Omental fat pad (tissue), 4 donors: Measurements from ENCODE around the gene ZFX. TPM values are rescaled to one million over a fixed set of nuclear protein-coding genes. Genes with fewer than 3 reads are reported as not detected.

Source experiments
- ATAC-seq: fragments of 150-250 bp; one replicate; pipeline ENCODE4 v1.9.1; 2016; ENCODE audit warnings: mild to moderate bottlenecking, moderate library complexity; ENCODE audit not compliant: low FRiP score
- DNase-seq: peaks from one replicate; pipeline ENCODE4 v3.0.0-alpha.2; 2019; ENCODE audit warnings: low spot score
- CTCF ChIP-seq, 3 donors: fragments of 450-650 bp; IDR thresholded peaks; one replicate each; pipeline ENCODE4 v1.5.1; 2016 to 2017; ENCODE audit warnings: antibody characterized with exemption in 3 of 3, mild to moderate bottlenecking in 3 of 3, moderate library complexity in 2 of 3
- total RNA-seq, 4 donors: library from RNA; depleted of rRNA; stranded (reverse); fragments of >200 nt; gene quantifications; one replicate each; pipeline ENCODE4 v1.1.0, GENCODE V29; 2016

The ZFX gene
- total RNA-seq, 4 donors from 2014 or later: 40.4 to 78.2 (median 44.9) TPM

- no peak for DNase-seq
- no peak for ATAC-seq
- no peak for TF ChIP-seq CTCF (IDR thresholded peaks at IDR 0.05)
Observed at GRCh38 chrX:24221872-24222271, 72.3 kb downstream of the ZFX start.

GRCh38 chrX:24225265-24225664 lies 75.7 kb downstream of the ZFX start:
- DNase-seq (no peak), ATAC-seq (no peak)
- no peak for TF ChIP-seq CTCF (IDR thresholded peaks at IDR 0.05)

DNA sequence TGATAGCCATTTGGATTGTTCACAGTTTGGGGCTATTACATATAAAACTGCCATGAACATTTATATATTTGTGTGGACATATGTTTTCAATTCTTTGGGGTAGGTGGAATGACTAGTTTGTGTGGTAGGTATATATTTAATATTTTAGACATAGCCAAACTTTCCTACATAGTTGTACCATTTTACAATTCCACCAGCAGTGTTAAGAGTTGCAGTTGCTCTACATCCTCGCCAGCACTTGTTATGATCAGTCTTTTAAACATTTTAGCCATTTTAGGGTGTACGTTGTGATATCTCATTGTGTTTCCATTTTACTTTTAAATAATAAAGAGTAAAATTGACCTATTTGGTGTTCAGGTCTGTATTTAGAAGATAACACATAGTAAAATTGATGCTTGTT lies 76.6 kb downstream of the ZFX start:
- TF ChIP-seq CTCF (IDR thresholded peaks at IDR 0.05): no peak
- ATAC-seq (no peak), DNase-seq (no peak)

- no peak for TF ChIP-seq CTCF (IDR thresholded peaks at IDR 0.05)
- ATAC-seq (no peak), DNase-seq (no peak)
Observed at GRCh38 chrX:24228596-24228995, 79.1 kb downstream of the ZFX start.

GRCh38 chrX:24229400-24229879 lies 79.9 kb downstream of the ZFX start:
- no peak for ATAC-seq
- DNase-seq: no peak
- no peak for TF ChIP-seq CTCF (IDR thresholded peaks at IDR 0.05)

DNA sequence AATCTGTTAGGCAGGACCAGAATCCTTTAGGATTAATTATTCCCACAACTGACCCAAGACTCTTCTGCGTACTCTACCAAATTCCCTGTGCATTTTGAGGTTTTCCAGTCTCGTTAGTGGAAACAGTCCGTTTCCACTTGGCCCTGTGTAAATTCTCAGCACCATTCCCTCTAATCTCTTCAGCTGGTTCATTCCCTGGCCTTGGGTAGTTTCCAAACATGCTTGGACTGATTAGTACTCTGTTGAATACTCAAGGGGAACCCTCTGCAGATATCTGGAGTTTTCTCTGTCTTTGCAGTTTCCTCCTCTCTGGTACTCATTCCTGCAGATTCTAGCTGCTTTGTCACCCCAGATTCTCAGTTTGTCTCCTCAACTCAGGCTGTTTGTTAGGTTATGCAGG lies 80.4 kb downstream of the ZFX start:
- DNase-seq: no peak
- no peak for ATAC-seq
- TF ChIP-seq CTCF (IDR thresholded peaks at IDR 0.05): no peak

- TF ChIP-seq CTCF (IDR thresholded peaks at IDR 0.05): no peak
- DNase-seq (no peak), ATAC-seq (peak; percentile 77)
Observed at GRCh38 chrX:24231131-24231540, 81.6 kb downstream of the ZFX start.
